ENCODE data around the gene RMDN3.

DNA sequence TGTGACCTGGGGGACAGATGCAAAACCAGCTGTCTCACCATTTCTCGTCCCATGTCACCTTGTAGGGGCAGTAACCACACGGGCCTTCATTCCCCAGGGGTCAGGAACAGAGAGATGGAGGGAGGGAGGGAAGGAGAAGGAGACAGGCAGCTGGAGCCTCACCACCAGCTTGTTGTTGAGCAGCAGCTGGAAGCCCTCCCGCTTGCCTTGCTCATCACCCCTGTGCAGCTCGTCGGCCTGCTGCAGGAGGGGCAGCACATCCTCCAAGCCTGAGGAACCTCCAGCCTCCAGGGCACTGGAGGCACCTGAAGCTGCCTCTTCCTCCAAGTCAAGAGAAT, 10.3 kb downstream of the RMDN3 start:
- TF ChIP-seq ELF4 (CRISPR knock-in tag; IDR thresholded peaks at IDR 0.05) = no peak
- no peak for TF ChIP-seq ELF1 (tag; IDR thresholded peaks at IDR 0.05)
- TF ChIP-seq, protein P1, sequence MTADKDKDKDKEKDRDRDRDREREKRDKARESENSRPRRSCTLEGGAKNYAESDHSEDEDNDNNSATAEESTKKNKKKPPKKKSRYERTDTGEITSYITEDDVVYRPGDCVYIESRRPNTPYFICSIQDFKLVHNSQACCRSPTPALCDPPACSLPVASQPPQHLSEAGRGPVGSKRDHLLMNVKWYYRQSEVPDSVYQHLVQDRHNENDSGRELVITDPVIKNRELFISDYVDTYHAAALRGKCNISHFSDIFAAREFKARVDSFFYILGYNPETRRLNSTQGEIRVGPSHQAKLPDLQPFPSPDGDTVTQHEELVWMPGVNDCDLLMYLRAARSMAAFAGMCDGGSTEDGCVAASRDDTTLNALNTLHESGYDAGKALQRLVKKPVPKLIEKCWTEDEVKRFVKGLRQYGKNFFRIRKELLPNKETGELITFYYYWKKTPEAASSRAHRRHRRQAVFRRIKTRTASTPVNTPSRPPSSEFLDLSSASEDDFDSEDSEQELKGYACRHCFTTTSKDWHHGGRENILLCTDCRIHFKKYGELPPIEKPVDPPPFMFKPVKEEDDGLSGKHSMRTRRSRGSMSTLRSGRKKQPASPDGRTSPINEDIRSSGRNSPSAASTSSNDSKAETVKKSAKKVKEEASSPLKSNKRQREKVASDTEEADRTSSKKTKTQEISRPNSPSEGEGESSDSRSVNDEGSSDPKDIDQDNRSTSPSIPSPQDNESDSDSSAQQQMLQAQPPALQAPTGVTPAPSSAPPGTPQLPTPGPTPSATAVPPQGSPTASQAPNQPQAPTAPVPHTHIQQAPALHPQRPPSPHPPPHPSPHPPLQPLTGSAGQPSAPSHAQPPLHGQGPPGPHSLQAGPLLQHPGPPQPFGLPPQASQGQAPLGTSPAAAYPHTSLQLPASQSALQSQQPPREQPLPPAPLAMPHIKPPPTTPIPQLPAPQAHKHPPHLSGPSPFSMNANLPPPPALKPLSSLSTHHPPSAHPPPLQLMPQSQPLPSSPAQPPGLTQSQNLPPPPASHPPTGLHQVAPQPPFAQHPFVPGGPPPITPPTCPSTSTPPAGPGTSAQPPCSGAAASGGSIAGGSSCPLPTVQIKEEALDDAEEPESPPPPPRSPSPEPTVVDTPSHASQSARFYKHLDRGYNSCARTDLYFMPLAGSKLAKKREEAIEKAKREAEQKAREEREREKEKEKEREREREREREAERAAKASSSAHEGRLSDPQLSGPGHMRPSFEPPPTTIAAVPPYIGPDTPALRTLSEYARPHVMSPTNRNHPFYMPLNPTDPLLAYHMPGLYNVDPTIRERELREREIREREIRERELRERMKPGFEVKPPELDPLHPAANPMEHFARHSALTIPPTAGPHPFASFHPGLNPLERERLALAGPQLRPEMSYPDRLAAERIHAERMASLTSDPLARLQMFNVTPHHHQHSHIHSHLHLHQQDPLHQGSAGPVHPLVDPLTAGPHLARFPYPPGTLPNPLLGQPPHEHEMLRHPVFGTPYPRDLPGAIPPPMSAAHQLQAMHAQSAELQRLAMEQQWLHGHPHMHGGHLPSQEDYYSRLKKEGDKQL (CRISPR knock-in tag; IDR thresholded peaks at IDR 0.05; ENCODE audit: borderline replicate concordance) = no peak
- TF ChIP-seq, protein P2, sequence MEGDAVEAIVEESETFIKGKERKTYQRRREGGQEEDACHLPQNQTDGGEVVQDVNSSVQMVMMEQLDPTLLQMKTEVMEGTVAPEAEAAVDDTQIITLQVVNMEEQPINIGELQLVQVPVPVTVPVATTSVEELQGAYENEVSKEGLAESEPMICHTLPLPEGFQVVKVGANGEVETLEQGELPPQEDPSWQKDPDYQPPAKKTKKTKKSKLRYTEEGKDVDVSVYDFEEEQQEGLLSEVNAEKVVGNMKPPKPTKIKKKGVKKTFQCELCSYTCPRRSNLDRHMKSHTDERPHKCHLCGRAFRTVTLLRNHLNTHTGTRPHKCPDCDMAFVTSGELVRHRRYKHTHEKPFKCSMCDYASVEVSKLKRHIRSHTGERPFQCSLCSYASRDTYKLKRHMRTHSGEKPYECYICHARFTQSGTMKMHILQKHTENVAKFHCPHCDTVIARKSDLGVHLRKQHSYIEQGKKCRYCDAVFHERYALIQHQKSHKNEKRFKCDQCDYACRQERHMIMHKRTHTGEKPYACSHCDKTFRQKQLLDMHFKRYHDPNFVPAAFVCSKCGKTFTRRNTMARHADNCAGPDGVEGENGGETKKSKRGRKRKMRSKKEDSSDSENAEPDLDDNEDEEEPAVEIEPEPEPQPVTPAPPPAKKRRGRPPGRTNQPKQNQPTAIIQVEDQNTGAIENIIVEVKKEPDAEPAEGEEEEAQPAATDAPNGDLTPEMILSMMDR (IDR thresholded peaks at IDR 0.05 in 2 of 3, conservative IDR thresholded peaks at IDR 0.05 in 1 of 3; ENCODE audit: insufficient read depth in 2 of 3, low read depth in 1 of 3, low read length in 3 of 3) = 0 out of 6 replicates have a peak, but pooled peaks of 1 of the 3 experiments have one; percentile 6
- TF ChIP-seq, protein P3, sequence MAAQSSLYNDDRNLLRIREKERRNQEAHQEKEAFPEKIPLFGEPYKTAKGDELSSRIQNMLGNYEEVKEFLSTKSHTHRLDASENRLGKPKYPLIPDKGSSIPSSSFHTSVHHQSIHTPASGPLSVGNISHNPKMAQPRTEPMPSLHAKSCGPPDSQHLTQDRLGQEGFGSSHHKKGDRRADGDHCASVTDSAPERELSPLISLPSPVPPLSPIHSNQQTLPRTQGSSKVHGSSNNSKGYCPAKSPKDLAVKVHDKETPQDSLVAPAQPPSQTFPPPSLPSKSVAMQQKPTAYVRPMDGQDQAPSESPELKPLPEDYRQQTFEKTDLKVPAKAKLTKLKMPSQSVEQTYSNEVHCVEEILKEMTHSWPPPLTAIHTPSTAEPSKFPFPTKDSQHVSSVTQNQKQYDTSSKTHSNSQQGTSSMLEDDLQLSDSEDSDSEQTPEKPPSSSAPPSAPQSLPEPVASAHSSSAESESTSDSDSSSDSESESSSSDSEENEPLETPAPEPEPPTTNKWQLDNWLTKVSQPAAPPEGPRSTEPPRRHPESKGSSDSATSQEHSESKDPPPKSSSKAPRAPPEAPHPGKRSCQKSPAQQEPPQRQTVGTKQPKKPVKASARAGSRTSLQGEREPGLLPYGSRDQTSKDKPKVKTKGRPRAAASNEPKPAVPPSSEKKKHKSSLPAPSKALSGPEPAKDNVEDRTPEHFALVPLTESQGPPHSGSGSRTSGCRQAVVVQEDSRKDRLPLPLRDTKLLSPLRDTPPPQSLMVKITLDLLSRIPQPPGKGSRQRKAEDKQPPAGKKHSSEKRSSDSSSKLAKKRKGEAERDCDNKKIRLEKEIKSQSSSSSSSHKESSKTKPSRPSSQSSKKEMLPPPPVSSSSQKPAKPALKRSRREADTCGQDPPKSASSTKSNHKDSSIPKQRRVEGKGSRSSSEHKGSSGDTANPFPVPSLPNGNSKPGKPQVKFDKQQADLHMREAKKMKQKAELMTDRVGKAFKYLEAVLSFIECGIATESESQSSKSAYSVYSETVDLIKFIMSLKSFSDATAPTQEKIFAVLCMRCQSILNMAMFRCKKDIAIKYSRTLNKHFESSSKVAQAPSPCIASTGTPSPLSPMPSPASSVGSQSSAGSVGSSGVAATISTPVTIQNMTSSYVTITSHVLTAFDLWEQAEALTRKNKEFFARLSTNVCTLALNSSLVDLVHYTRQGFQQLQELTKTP (IDR thresholded peaks at IDR 0.05; ENCODE audit: low read depth in 1 of 2, partially characterized antibody in 2 of 2) = no peak
- TF ChIP-seq SMC3 (conservative IDR thresholded peaks at IDR 0.05; ENCODE audit: insufficient read depth, low read depth, low read length) = no peak
- TF ChIP-seq FIP1L1 (IDR thresholded peaks at IDR 0.05; ENCODE audit: low read depth, low read length, poor library complexity, severe bottlenecking) = no peak

Measured in K562 (cell line).